PC-3 (cell line): ENCODE data around the gene SLC43A2. TPM values are rescaled to one million over a fixed set of nuclear protein-coding genes. Genes with fewer than 3 reads are reported as not detected.

ENCODE experiments used
- ATAC-seq: fragments of 200-7000 bp; cut with Tn5 transposase; 2 replicates; pipeline ENCODE4 v1.9.1; 2020; ENCODE audit warnings: mild to moderate bottlenecking, moderate library complexity
- BruUV-seq: library from RNA; stranded (reverse); fragments of 400-500 nt; replicated peaks from 2 replicates; lab custom pipeline; 2021; lab: Mats Ljungman, UMichigan
- CTCF ChIA-PET: fragments of 300-600 bp; sonication (Branson Sonifier 250); formaldehyde crosslinking; loops from one replicate; lab custom pipeline; 2022; ENCODE audit warnings: antibody characterized with exemption; lab: Charles Lee
- POLR2A ChIA-PET: fragments of 300-600 bp; sonication (Branson Sonifier 250); formaldehyde crosslinking; loops from one replicate; lab custom pipeline; 2022; ENCODE audit warnings: antibody characterized with exemption; ENCODE audit not compliant: unreplicated experiment; lab: Charles Lee
- DNase-seq: peaks from one replicate; pipeline ENCODE4 v3.0.0-alpha.2; 2015
- H2AFZ ChIP-seq: fragments of 300-600 bp; sonication (generic); 2 replicates; pipeline ENCODE4 v1.6.0; 2016; ENCODE audit warnings: antibody characterized with exemption, low read length
- H3F3A ChIP-seq: fragments of 300-600 bp; sonication (generic); one replicate; pipeline ENCODE4 v1.6.0; 2017; ENCODE audit warnings: antibody characterized with exemption, low read length, control low read depth, mild to moderate bottlenecking; ENCODE audit not compliant: unreplicated experiment
- H3K27ac ChIP-seq: fragments of 300-600 bp; sonication (generic); 2 replicates; pipeline ENCODE4 v1.5.1; 2016; ENCODE audit warnings: mild to moderate bottlenecking, low read length
- H3K27me3 ChIP-seq: fragments of 300-600 bp; sonication (generic); 2 replicates; pipeline ENCODE4 v1.6.1; 2016; ENCODE audit warnings: low read length, mixed read lengths
- H3K36me3 ChIP-seq: fragments of 300-600 bp; sonication (generic); 2 replicates; pipeline ENCODE4 v1.6.1; 2016; ENCODE audit warnings: low read depth, mixed run types, low read length, mixed read lengths
- H3K4me1 ChIP-seq: fragments of 300-600 bp; sonication (generic); 2 replicates; pipeline ENCODE4 v1.5.1; 2016; ENCODE audit warnings: low read length; ENCODE audit not compliant: insufficient read depth
- H3K4me2 ChIP-seq: fragments of 300-600 bp; sonication (generic); 2 replicates; pipeline ENCODE4 v1.6.0; 2016; ENCODE audit warnings: low read length
- H3K4me3 ChIP-seq: fragments of 300-600 bp; sonication (generic); 2 replicates; pipeline ENCODE4 v1.5.1; 2016; ENCODE audit warnings: mild to moderate bottlenecking, low read length, mixed read lengths
- H3K79me2 ChIP-seq: fragments of 300-600 bp; sonication (generic); 2 replicates; pipeline ENCODE4 v1.6.1; 2017; ENCODE audit warnings: low read length, mixed read lengths
- H3K9ac ChIP-seq: fragments of 300-600 bp; sonication (generic); 2 replicates; pipeline ENCODE4 v1.6.0; 2016; ENCODE audit warnings: mild to moderate bottlenecking, low read length
- H3K9me2 ChIP-seq: fragments of 300-600 bp; sonication (generic); replicated peaks from 2 replicates; pipeline ENCODE4 v1.6.1; 2016; ENCODE audit warnings: mixed run types, low read length, mixed read lengths
- H3K9me3 ChIP-seq: fragments of 300-600 bp; sonication (generic); 2 replicates; pipeline ENCODE4 v1.6.1; 2016; ENCODE audit warnings: low read length, mixed read lengths
- H4K20me1 ChIP-seq: fragments of 300-600 bp; sonication (generic); 2 replicates; pipeline ENCODE4 v1.6.1; 2016; ENCODE audit warnings: low read length, mixed read lengths
- EZH2 ChIP-seq: fragments of 300-600 bp; sonication (generic); IDR thresholded peaks from one replicate; pipeline ENCODE4 v1.6.1; 2017; ENCODE audit warnings: antibody characterized with exemption, mild to moderate bottlenecking, low read length; ENCODE audit not compliant: unreplicated experiment
- EZH2phosphoT487 ChIP-seq: fragments of 300-600 bp; sonication (generic); IDR thresholded peaks from 2 replicates; pipeline ENCODE4 v1.6.1; 2018; ENCODE audit warnings: mild to moderate bottlenecking, antibody characterized with exemption, low read length, borderline replicate concordance
- intact Hi-C: fragments of 100-400 bp; cut with micrococcal nuclease; formaldehyde crosslinking; loops from 2 replicates; pipeline ENCODE4 v1.9.0; 2023
- total RNA-seq: library from RNA; depleted of rRNA; stranded (reverse); fragments of >200 nt; gene quantifications from 2 replicates; pipeline ENCODE4 v1.2.3, GENCODE V29; 2014
- TF ChIP-seq, protein P1 (sequence below): fragments of 300-600 bp; sonication (generic); conservative IDR thresholded peaks from 2 replicates; pipeline ENCODE4 v1.5.1; 2017; ENCODE audit warnings: antibody characterized with exemption, low read depth, mild to moderate bottlenecking, low read length

Gene SLC43A2
- total RNA-seq, 1 experiment from 2014 or later = 6.2 TPM

DNA sequence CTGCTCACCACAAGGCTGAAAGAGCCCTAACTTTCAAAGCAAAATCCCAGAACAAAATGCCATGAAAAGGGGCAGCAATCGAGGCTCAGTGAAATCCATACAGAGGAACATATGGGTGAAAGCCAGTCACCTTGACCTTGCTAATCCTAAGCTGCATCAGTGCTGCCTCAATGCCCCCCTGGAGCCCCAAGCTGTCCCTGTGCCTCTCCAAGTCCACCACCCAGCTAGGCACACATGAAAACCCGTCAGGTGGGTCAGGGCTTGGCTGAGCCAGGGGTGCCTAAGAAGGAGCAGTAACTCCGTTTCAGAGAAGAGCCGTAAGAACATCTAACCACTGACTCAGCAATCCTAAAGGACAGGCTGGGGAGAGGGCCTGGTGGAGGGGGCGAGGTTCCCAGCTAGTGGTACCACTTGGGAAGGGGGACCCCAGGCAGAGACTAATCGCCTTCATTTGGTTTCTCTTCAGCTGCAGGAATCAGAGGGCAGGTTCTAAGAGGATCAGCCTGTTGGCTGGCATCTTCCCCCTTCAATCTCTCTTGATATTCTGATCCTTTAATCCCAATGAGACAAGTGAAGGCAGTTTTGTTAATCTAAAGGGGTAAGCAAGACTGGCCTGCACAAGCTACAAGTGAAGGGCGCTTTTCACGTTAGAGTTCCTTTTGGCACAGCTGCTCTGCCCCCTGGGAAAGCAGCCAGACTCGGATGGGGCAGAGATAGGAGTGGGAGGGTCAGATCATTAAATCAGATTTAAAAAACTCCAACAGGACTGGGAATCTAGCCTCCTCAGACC is 73.7 kb downstream of the SLC43A2 start:
- TF ChIP-seq EZH2 (no peak), EZH2phosphoT487 (no peak)
- TF ChIP-seq, protein P1, sequence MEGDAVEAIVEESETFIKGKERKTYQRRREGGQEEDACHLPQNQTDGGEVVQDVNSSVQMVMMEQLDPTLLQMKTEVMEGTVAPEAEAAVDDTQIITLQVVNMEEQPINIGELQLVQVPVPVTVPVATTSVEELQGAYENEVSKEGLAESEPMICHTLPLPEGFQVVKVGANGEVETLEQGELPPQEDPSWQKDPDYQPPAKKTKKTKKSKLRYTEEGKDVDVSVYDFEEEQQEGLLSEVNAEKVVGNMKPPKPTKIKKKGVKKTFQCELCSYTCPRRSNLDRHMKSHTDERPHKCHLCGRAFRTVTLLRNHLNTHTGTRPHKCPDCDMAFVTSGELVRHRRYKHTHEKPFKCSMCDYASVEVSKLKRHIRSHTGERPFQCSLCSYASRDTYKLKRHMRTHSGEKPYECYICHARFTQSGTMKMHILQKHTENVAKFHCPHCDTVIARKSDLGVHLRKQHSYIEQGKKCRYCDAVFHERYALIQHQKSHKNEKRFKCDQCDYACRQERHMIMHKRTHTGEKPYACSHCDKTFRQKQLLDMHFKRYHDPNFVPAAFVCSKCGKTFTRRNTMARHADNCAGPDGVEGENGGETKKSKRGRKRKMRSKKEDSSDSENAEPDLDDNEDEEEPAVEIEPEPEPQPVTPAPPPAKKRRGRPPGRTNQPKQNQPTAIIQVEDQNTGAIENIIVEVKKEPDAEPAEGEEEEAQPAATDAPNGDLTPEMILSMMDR = no peak
- H4K20me1 ChIP-seq = no peaks in the 10 kb centered on the region
- POLR2A ChIA-PET = no interaction called here

DNA sequence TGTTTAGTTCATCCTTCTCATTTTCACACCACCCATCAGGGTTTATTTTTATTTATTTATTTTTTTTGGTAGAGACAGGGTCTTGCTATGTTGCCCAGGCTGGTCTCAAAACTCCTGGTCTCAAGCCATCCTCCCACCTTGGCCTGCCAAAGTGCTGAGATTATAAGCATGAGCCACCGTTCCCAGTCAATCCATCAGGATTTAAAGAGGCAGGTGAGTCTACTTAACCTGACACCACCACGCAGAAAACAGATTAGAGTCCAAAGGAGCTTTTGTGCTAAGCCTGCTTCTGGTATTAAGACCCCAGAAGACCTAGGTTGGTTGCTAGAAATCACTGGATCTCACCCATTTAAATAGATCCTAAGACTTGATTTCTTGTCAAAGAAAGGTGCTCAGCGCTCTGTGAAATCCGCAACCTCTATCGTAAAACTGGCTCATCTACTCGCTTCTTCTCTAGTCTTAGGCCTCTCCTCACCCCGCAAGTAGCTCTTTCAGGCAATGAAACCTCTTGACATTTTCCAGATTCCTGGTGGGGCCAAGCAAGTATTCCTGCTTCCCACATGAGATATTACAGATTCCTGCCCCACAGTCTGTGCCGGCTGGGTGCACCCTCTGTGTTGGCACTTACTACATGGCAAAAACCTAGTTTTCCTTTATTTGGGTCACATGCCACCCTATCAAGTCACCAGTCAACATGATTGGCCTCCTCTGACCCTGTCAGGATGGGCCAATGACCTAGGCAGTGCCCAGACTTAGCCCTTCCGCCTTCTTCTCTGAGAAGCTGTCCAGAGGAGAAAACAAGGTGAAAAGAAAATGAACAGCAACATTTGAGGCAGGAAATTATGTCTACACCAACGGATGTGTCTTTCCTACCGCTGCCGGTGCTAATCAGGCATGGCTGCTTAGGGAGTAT is 75.0 kb downstream of the SLC43A2 start:
- intact Hi-C loops = no loop called here
- no peak overlapping the region for H3K4me2 ChIP-seq
- H3F3A ChIP-seq = no peaks in the 10 kb centered on the region
- BruUV-seq = no TSS peak
- DNase-seq (no peak), ATAC-seq (no peak)
- H3K4me3 ChIP-seq = no peak overlapping the region
- no peak overlapping the region for H3K9ac ChIP-seq
- H3K9me3 ChIP-seq = no peaks in the 10 kb centered on the region
- peaks cover 13% of the 10 kb centered on the region for H3K79me2 ChIP-seq
- CTCF ChIA-PET = no interaction called here
- TF ChIP-seq EZH2 = no peak
- no peak for TF ChIP-seq EZH2phosphoT487
- TF ChIP-seq, protein P1 = no peak
- no peaks in the 10 kb centered on the region for H3K9me2 ChIP-seq
- H3K4me1 ChIP-seq = no peaks in the 10 kb centered on the region
- no peak overlapping the region for H3K27ac ChIP-seq
- no peaks in the 10 kb centered on the region for H3K27me3 ChIP-seq
- no peaks in the 10 kb centered on the region for H4K20me1 ChIP-seq
- no peak overlapping the region for H2AFZ ChIP-seq
- peaks cover 8% of the 10 kb centered on the region; the same call in 1 of the 2 replicates for H3K36me3 ChIP-seq
- POLR2A ChIA-PET = no interaction called here

More for the DNA sequence above, 73.7 kb downstream of the SLC43A2 start:
- no peak overlapping the region for H3K4me3 ChIP-seq
- ATAC-seq (no peak), DNase-seq (no peak)
- H3K4me2 ChIP-seq = no peak overlapping the region
- intact Hi-C loops = no loop called here
- H3K79me2 ChIP-seq = peaks cover 26% of the 10 kb centered on the region
- H2AFZ ChIP-seq = no peak overlapping the region
- no peaks in the 10 kb centered on the region for H3K9me3 ChIP-seq
- BruUV-seq = no TSS peak
- no peak overlapping the region for H3K9ac ChIP-seq
- H3K9me2 ChIP-seq = no peaks in the 10 kb centered on the region
- CTCF ChIA-PET = no interaction called here
- H3K27ac ChIP-seq = no peak overlapping the region
- H3K27me3 ChIP-seq = no peaks in the 10 kb centered on the region
- H3F3A ChIP-seq = no peaks in the 10 kb centered on the region
- H3K36me3 ChIP-seq = peaks cover 6% of the 10 kb centered on the region; the same call in 1 of the 2 replicates
- no peaks in the 10 kb centered on the region for H3K4me1 ChIP-seq
